Right renal cortex interstitium (tissue), 3 donors: ENCODE measurements around the gene NTM. TPM values are rescaled to one million over a fixed set of nuclear protein-coding genes. Genes with fewer than 3 reads are reported as not detected.

Experiments used
- DNase-seq, 3 donors: peaks; one replicate each; pipeline ENCODE4 v3.0.0-alpha.2; 2013; ENCODE audit warnings: low read depth in 3 of 3, low spot score in 2 of 3
- polyA plus RNA-seq, 3 donors: library from polyadenylated mRNA; unstranded; fragments of 120-200 nt; gene quantifications; one replicate each; pipeline ENCODE4 v1.2.1, GENCODE V29; 2013; ENCODE audit not compliant: insufficient read length in 3 of 3

NTM gene
- polyA plus RNA-seq, 3 donors, result 30.5 to 43.6 (median 35.7) TPM

- DNase-seq, result no peak
Observed at GRCh38 chr11:131629925-131630540, 259.6 kb downstream of the NTM start.

- no peak for DNase-seq
Observed at GRCh38 chr11:131632971-131633370, 262.6 kb downstream of the NTM start.

GRCh38 chr11:131633921-131634715 lies 263.7 kb downstream of the NTM start:
- DNase-seq, result no peak

GRCh38 chr11:131637469-131638175 lies 267.2 kb downstream of the NTM start:
- DNase-seq, result no peak

- no peak for DNase-seq
Observed at GRCh38 chr11:131638889-131639288, 268.5 kb downstream of the NTM start.

- no peak for DNase-seq
Observed at GRCh38 chr11:131640320-131640719, 269.9 kb downstream of the NTM start.

GRCh38 chr11:131642756-131643531 lies 272.5 kb downstream of the NTM start:
- no peak for DNase-seq

- no peak for DNase-seq
Observed at GRCh38 chr11:131644204-131644795, 273.9 kb downstream of the NTM start.

- DNase-seq, result no peak
Observed at GRCh38 chr11:131645237-131645636, 274.8 kb downstream of the NTM start.

- DNase-seq, result no peak
Observed at GRCh38 chr11:131649856-131650255, 279.4 kb downstream of the NTM start.

- DNase-seq, result no peak
Observed at GRCh38 chr11:131652231-131652630, 281.8 kb downstream of the NTM start.

- no peak for DNase-seq
Observed at GRCh38 chr11:131653260-131653659, 282.8 kb downstream of the NTM start.

- DNase-seq, result no peak
Observed at GRCh38 chr11:131654849-131655248, 284.4 kb downstream of the NTM start.

- no peak for DNase-seq
Observed at GRCh38 chr11:131656179-131656838, 285.9 kb downstream of the NTM start.

GRCh38 chr11:131656839-131657211 lies 286.4 kb downstream of the NTM start:
- DNase-seq, result no peak

GRCh38 chr11:131658414-131658813 lies 288.0 kb downstream of the NTM start:
- DNase-seq, result no peak

GRCh38 chr11:131658952-131659351 lies 288.5 kb downstream of the NTM start:
- DNase-seq, result no peak

GRCh38 chr11:131659931-131660330 lies 289.5 kb downstream of the NTM start:
- DNase-seq, result no peak

- DNase-seq, result no peak
Observed at GRCh38 chr11:131661132-131661531, 290.7 kb downstream of the NTM start.
